HepG2 (cell line): ENCODE data around the gene POU6F2. TPM values are rescaled to one million over a fixed set of nuclear protein-coding genes. Genes with fewer than 3 reads are reported as not detected.

ENCODE experiments used
- ATAC-seq: fragments of 200-7000 bp; cut with Tn5 transposase; 3 replicates; pipeline ENCODE4 v1.9.1; 2020; ENCODE audit warnings: mild to moderate bottlenecking, moderate library complexity
- BruUV-seq: library from RNA; stranded (reverse); fragments of 400-500 nt; replicated peaks from 2 replicates; lab custom pipeline; 2021; lab: Mats Ljungman, UMichigan
- CTCF ChIA-PET: fragments of 300-600 bp; formaldehyde crosslinking; extraction: SDS; loops from one replicate; lab custom pipeline; 2021; ENCODE audit warnings: low total read pairs, inconsistent platforms, low intra/inter-chr PET ratio; lab: Yijun Ruan, JAX
- POLR2A ChIA-PET: fragments of 350-600 bp; sonication (Branson Sonifier 250); formaldehyde crosslinking; loops from one replicate; lab custom pipeline; 2020; ENCODE audit warnings: antibody characterized with exemption, inconsistent platforms; lab: Yijun Ruan, JAX
- DNase-seq: peaks from one replicate; pipeline ENCODE4 v3.0.0-alpha.2; 2015; ENCODE audit warnings: low spot score
- FAIRE-seq: peaks from 3 replicates; lab custom pipeline; 2011; peaks lifted over from hg19 to GRCh38; lab: Jason Lieb, UNC
- H2AFZ ChIP-seq: one replicate; pipeline ENCODE4 v1.6.1; 2011; ENCODE audit warnings: low read length, inconsistent platforms
- H3K27ac ChIP-seq: fragments of 300-600 bp; 3 replicates; pipeline ENCODE4 v1.8.0; 2011; ENCODE audit warnings: mixed run types, mild to moderate bottlenecking, mixed read lengths, low read length, inconsistent platforms; ENCODE audit not compliant: insufficient read depth; ENCODE audit errors: extremely low read length
- H3K27me3 ChIP-seq, 2 experiments: fragments of 200-600 bp in 1 of 2; 2 replicates in 1 of 2; 3 replicates in 1 of 2; pipeline versions ENCODE4 v1.6.0 to v1.8.0; 2011; ENCODE audit warnings: low read length in 2 of 2, mild to moderate bottlenecking in 2 of 2, moderate library complexity in 2 of 2, inconsistent platforms in 1 of 2; ENCODE audit not compliant: insufficient read depth in 2 of 2, control insufficient read depth in 1 of 2
- H3K36me3 ChIP-seq, 2 experiments: fragments of 200-600 bp in 1 of 2; replicated peaks in 1 of 2; 2 replicates in 1 of 2; 3 replicates in 1 of 2; pipeline versions ENCODE4 v1.5.1 to v1.8.0; 2011; ENCODE audit warnings: low read length in 2 of 2, inconsistent platforms in 1 of 2; ENCODE audit not compliant: insufficient read depth in 2 of 2, control insufficient read depth in 1 of 2
- H3K4me1 ChIP-seq: 2 replicates; pipeline ENCODE4 v1.5.1; 2012; ENCODE audit warnings: low read length, inconsistent platforms; ENCODE audit not compliant: insufficient read depth
- H3K4me2 ChIP-seq: 2 replicates; pipeline ENCODE4 v1.6.0; 2011; ENCODE audit warnings: low read depth, low read length, inconsistent platforms
- H3K4me3 ChIP-seq, 3 experiments: fragments of 200-600 bp in 1 of 3; sonication (generic), shearing (Covaris generic) in 1 of 3; replicated peaks in 1 of 3; 2 replicates each; pipeline ENCODE4 v1.5.1; 2011 to 2016; ENCODE audit warnings: low read length in 3 of 3, inconsistent platforms in 2 of 3, low read depth in 2 of 3, mild to moderate bottlenecking in 2 of 3, control low read depth in 1 of 3, mixed read lengths in 1 of 3; ENCODE audit not compliant: insufficient read depth in 1 of 3
- H3K79me2 ChIP-seq: one replicate; pipeline ENCODE4 v1.6.1; 2011; ENCODE audit warnings: low read length, inconsistent platforms; ENCODE audit not compliant: insufficient read depth
- H3K9ac ChIP-seq: 2 replicates; pipeline ENCODE4 v1.6.0; 2011; ENCODE audit warnings: mild to moderate bottlenecking, low read depth, low read length, inconsistent platforms; ENCODE audit not compliant: insufficient read depth
- H3K9me3 ChIP-seq: 2 replicates; pipeline ENCODE4 v1.5.1; 2012; ENCODE audit warnings: mild to moderate bottlenecking, low read length
- H4K20me1 ChIP-seq: 2 replicates; pipeline ENCODE4 v1.6.0; 2011; ENCODE audit warnings: inconsistent platforms, mild to moderate bottlenecking, low read length, moderate library complexity; ENCODE audit not compliant: insufficient read depth
- CEBPB ChIP-seq: IDR thresholded peaks from 2 replicates; pipeline ENCODE4 v1.6.1; 2011; ENCODE audit warnings: low read depth, low read length, improper control_type of control experiment, borderline replicate concordance
- FOXM1 ChIP-seq: sonication (generic); formaldehyde crosslinking; IDR thresholded peaks from 2 replicates; pipeline ENCODE4 v1.5.0; 2020; ENCODE audit warnings: missing genetic modification reagents
- TAF15 ChIP-seq: fragments of 200-400 bp; formaldehyde crosslinking; IDR thresholded peaks from one replicate; pipeline ENCODE4 v1.6.1; 2018; ENCODE audit warnings: mild to moderate bottlenecking, low read depth, low read length; ENCODE audit not compliant: poor library complexity, severe bottlenecking
- TCF7 ChIP-seq: sonication (generic); IDR thresholded peaks from 2 replicates; pipeline ENCODE4 v1.6.1; 2016; ENCODE audit warnings: antibody characterized with exemption, low read depth
- ZBTB21 ChIP-seq: sonication (generic); formaldehyde crosslinking; IDR thresholded peaks from 2 replicates; pipeline ENCODE4 v1.4.0; 2020; ENCODE audit warnings: missing genetic modification reagents
- ZNF563 ChIP-seq: sonication (generic); formaldehyde crosslinking; IDR thresholded peaks from 2 replicates; pipeline ENCODE4 v1.8.0; 2022; ENCODE audit warnings: mild to moderate bottlenecking, moderate library complexity, missing genetic modification reagents
- ZNF772 ChIP-seq: sonication (generic); formaldehyde crosslinking; IDR thresholded peaks from 2 replicates; pipeline ENCODE4 v1.5.0; 2020; ENCODE audit warnings: mild to moderate bottlenecking, missing genetic modification reagents
- ZNF83 ChIP-seq: sonication (generic); formaldehyde crosslinking; IDR thresholded peaks from 2 replicates; pipeline ENCODE4 v1.4.0; 2020; ENCODE audit warnings: missing genetic modification reagents, mild to moderate bottlenecking, borderline replicate concordance
- ZSCAN22 ChIP-seq: sonication (generic); formaldehyde crosslinking; IDR thresholded peaks from 2 replicates; pipeline ENCODE4 v1.4.0; 2020; ENCODE audit warnings: mild to moderate bottlenecking, missing genetic modification reagents
- WGBS: methylation state at CpG from one replicate; pipeline ENCODE4 v1.1.6; 2017; ENCODE audit warnings: low lambda C conversion rate; 5-methylcytosine and 5-hydroxymethylcytosine counted together
- in situ Hi-C: cut with HindIII; loops from 2 replicates; pipeline ENCODE4 v1.10.0; 2017; ENCODE audit warnings: low pct_unique_long_range_greater_than_20kb; ENCODE audit not compliant: extremely low pct_ligation_motif_present
- intact Hi-C: fragments of 100-400 bp; cut with micrococcal nuclease; formaldehyde crosslinking; loops from one replicate; pipeline ENCODE4 v1.10.0; 2022; ENCODE audit not compliant: unreplicated experiment
- polyA plus RNA-seq, 8 experiments: library from polyadenylated mRNA; depleted of rRNA in 3 of 8; stranded (reverse) in 7 of 8; unstranded in 1 of 8; fragments of >200 nt; fragmentation: Illumina TruSeq in 4 of 8; extraction: Trizol in 4 of 8; gene quantifications; 2 replicates each; pipeline versions ENCODE4 v1.2.1 to v1.2.3, GENCODE V29; 2011 to 2016; ENCODE audit warnings: low read depth in 4 of 8, missing spikeins in 1 of 8, mixed read lengths in 1 of 8; ENCODE audit not compliant: insufficient read depth in 1 of 8
- total RNA-seq, 5 experiments: library from RNA; depleted of rRNA; stranded (reverse); fragments of >200 nt; fragmentation: Illumina TruSeq; extraction: Trizol; gene quantifications; 2 replicates each; pipeline ENCODE4 v1.2.3, GENCODE V29; 2016; ENCODE audit warnings: low read depth in 1 of 5
- TF ChIP-seq, protein P1 (sequence below): sonication (generic); formaldehyde crosslinking; IDR thresholded peaks from 2 replicates; pipeline ENCODE4 v1.8.0; 2022; ENCODE audit warnings: mild to moderate bottlenecking, missing genetic modification reagents, borderline replicate concordance
- TF ChIP-seq, protein P2 (sequence below): sonication (generic); formaldehyde crosslinking; IDR thresholded peaks from 2 replicates; pipeline ENCODE4 v1.4.0; 2020; ENCODE audit warnings: mild to moderate bottlenecking, missing genetic modification reagents
- TF ChIP-seq, protein P3 (sequence below): IDR thresholded peaks from 2 replicates; pipeline ENCODE4 v1.6.1; 2016; ENCODE audit warnings: missing compliant biosample characterization, missing genetic modification reagents, borderline replicate concordance
- TF ChIP-seq, protein P4 (sequence below): sonication (generic); formaldehyde crosslinking; IDR thresholded peaks from 2 replicates; pipeline ENCODE4 v1.4.0; 2020; ENCODE audit warnings: missing genetic modification reagents

POU6F2 gene
- total and polyA plus RNA-seq, 2 of the 13 experiments (the other 11 are each of a cell fraction or from before 2014, with no cell fraction given) = not detected

DNA sequence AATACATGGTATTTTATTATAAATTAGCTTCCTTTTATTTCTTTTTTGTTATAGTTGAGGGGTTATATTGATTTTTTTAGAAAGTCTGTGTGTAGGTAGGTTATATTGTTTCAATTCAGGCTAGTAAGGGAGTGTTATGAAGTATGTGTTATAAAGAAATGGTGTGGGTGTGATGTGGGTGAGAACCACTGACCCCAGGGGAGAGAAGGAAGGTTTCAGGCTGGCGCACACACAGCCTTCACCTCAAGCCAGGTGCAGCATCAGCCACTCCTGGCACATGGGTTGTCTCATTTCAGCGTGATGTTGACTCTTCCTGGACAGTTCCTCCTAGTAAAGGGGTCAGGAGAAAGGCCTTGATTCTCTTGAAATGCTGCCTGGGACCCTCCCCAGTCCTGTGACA is 291.3 kb downstream of the POU6F2 start:
- WGBS = 25% methylated on average over 2 of the region's 2 CpGs
- intact Hi-C loops (no loop called here), in situ Hi-C loops (no loop called here)
- no peaks in the 10 kb centered on the region for H3K27me3 ChIP-seq
- no TSS peak for BruUV-seq
- no peaks in the 10 kb centered on the region for H4K20me1 ChIP-seq
- CTCF ChIA-PET = no interaction called here
- FAIRE-seq (no peak), ATAC-seq (no peak)
- H2AFZ ChIP-seq = no peak overlapping the region
- TF ChIP-seq, protein P1, sequence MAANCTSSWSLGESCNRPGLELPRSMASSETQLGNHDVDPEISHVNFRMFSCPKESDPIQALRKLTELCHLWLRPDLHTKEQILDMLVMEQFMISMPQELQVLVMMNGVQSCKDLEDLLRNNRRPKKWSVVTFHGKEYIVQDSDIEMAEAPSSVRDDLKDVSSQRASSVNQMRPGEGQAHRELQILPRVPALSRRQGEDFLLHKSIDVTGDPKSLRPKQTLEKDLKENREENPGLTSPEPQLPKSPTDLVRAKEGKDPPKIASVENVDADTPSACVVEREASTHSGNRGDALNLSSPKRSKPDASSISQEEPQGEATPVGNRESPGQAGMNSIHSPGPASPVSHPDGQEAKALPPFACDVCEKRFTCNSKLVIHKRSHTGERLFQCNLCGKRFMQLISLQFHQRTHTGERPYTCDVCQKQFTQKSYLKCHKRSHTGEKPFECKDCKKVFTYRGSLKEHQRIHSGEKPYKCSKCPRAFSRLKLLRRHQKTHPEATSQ = no peak
- no peak for TF ChIP-seq FOXM1
- no peak for TF ChIP-seq ZBTB21 (CRISPR knock-in tag)
- TF ChIP-seq TAF15 = no peak
- TF ChIP-seq TCF7 = no peak
- no peak for TF ChIP-seq ZNF772 (CRISPR knock-in tag)
- TF ChIP-seq, protein P2, sequence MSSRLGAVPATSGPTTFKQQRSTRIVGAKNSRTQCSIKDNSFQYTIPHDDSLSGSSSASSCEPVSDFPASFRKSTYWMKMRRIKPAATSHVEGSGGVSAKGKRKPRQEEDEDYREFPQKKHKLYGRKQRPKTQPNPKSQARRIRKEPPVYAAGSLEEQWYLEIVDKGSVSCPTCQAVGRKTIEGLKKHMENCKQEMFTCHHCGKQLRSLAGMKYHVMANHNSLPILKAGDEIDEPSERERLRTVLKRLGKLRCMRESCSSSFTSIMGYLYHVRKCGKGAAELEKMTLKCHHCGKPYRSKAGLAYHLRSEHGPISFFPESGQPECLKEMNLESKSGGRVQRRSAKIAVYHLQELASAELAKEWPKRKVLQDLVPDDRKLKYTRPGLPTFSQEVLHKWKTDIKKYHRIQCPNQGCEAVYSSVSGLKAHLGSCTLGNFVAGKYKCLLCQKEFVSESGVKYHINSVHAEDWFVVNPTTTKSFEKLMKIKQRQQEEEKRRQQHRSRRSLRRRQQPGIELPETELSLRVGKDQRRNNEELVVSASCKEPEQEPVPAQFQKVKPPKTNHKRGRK (CRISPR knock-in tag) = no peak
- TF ChIP-seq, protein P3, sequence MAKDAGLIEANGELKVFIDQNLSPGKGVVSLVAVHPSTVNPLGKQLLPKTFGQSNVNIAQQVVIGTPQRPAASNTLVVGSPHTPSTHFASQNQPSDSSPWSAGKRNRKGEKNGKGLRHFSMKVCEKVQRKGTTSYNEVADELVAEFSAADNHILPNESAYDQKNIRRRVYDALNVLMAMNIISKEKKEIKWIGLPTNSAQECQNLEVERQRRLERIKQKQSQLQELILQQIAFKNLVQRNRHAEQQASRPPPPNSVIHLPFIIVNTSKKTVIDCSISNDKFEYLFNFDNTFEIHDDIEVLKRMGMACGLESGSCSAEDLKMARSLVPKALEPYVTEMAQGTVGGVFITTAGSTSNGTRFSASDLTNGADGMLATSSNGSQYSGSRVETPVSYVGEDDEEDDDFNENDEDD (CRISPR knock-in tag) = no peak
- no peak for TF ChIP-seq CEBPB
- TF ChIP-seq ZNF563 (CRISPR knock-in tag) = no peak
- TF ChIP-seq ZNF83 = no peak
- TF ChIP-seq, protein P4, sequence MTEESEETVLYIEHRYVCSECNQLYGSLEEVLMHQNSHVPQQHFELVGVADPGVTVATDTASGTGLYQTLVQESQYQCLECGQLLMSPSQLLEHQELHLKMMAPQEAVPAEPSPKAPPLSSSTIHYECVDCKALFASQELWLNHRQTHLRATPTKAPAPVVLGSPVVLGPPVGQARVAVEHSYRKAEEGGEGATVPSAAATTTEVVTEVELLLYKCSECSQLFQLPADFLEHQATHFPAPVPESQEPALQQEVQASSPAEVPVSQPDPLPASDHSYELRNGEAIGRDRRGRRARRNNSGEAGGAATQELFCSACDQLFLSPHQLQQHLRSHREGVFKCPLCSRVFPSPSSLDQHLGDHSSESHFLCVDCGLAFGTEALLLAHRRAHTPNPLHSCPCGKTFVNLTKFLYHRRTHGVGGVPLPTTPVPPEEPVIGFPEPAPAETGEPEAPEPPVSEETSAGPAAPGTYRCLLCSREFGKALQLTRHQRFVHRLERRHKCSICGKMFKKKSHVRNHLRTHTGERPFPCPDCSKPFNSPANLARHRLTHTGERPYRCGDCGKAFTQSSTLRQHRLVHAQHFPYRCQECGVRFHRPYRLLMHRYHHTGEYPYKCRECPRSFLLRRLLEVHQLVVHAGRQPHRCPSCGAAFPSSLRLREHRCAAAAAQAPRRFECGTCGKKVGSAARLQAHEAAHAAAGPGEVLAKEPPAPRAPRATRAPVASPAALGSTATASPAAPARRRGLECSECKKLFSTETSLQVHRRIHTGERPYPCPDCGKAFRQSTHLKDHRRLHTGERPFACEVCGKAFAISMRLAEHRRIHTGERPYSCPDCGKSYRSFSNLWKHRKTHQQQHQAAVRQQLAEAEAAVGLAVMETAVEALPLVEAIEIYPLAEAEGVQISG = no peak
- TF ChIP-seq ZSCAN22 (CRISPR knock-in tag) = no peak
- TF ChIP-seq, all 625 proteins: peak for 0
- no peaks in the 10 kb centered on the region for H3K4me1 ChIP-seq
- H3K36me3 ChIP-seq = no peaks in the 10 kb centered on the region
- H3K27ac ChIP-seq = no peak overlapping the region
- H3K9me3 ChIP-seq = no peaks in the 10 kb centered on the region
- no peaks in the 10 kb centered on the region for H3K79me2 ChIP-seq
- no peak overlapping the region for H3K9ac ChIP-seq
- H3K4me3 ChIP-seq = no peak overlapping the region
- H3K4me2 ChIP-seq = no peak overlapping the region
- POLR2A ChIA-PET = no interaction called here
- DNase-seq = no peak
